Measurements from ENCODE around the gene TUBB4B.

GRCh38 chr9:137206602-137207001 is 34.5 kb upstream of the TUBB4B start:
- no peak for TF ChIP-seq CTCF (conservative IDR thresholded peaks at IDR 0.05; ENCODE audit: low read length)
- TF ChIP-seq EZH2phosphoT487 (IDR thresholded peaks at IDR 0.05; ENCODE audit: borderline replicate concordance, low read depth, low read length) = no peak

Data from OCI-LY7 (cell line).